GM18519 (cell line): ENCODE measurements around the gene TBC1D5.

Experiments
- ATAC-seq: cut with Tn5 transposase; IDR thresholded peaks from one replicate; pipeline ENCODE4 v1.9.1; 2021; ENCODE audit warnings: mild to moderate bottlenecking, moderate library complexity; ENCODE audit not compliant: unreplicated experiment, low FRiP score

The TBC1D5 gene

DNA sequence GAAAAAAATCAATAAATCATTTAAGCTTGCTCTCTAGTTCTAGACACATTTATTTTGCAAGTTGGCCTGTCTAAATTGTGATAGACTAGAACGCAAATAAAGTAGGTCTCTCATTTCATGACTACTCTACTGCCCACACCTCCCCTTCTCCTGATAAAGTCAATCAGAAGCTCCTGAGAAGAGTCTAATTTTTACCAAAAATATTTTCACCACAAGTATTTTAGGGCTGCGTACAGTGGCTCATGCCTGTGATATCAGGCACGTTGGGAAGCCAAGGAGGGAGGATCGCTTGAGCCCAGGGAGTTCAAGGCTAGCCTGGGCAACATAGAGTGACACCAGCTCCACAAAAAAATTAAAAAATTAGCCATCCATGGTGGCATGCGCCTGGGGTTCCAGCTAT, 136.5 kb downstream of the TBC1D5 start:
- no peak for ATAC-seq

DNA sequence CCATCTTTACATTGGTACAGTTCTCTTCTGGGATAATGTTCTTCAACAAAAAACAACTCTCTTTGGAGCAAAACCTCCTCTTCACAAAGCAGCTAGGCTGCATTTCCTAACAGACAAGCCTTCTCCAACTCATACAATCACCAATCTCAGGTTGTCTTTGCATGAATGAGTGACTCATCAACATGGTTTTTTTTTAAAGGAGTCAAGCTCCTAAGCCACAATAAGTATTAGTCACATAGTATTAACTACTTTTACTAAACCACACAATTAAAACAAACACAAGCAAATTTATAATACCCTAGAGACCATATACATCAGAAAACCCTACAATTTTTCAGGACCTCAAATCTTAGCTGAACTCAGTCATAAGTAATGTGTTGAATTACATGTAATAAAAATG, 137.4 kb downstream of the TBC1D5 start:
- no peak for ATAC-seq

DNA sequence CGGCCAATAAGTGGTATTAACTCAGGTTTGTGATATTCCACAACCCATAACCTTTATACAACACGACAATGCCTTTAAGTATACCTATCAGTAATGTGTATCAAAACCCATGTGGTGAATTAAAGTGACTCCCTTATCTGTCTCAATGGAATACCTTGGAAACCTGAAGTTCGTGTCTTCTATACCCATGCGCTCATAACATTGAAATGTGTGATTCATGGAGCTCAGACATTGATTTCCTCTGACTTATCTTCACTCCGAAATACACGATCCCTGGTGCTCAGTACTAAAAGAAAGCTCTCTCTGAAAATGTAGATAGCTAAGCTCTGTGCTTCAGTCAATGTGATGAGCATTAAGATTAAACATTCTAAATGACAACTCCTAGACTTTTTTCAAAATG, 140.3 kb downstream of the TBC1D5 start:
- no peak for ATAC-seq

DNA sequence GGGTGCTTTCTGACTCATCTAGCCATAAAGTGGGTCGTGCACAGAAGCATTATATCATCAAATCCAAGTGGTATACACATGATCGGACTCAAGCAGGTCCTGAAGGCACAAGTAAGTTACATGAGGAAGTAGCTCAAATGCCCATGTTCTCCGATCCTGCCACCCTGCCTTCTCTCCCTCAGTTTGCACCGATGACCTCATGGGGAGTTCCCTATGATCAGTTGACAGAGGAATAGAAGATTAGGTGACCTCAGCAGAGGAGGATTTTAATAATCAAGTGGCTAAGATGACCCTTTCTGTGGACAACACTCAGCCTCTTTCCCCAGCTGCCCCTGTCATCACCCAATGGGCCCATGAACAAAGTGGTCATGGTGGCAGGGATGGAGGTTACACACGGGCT, 149.5 kb downstream of the TBC1D5 start:
- ATAC-seq: no peak

DNA sequence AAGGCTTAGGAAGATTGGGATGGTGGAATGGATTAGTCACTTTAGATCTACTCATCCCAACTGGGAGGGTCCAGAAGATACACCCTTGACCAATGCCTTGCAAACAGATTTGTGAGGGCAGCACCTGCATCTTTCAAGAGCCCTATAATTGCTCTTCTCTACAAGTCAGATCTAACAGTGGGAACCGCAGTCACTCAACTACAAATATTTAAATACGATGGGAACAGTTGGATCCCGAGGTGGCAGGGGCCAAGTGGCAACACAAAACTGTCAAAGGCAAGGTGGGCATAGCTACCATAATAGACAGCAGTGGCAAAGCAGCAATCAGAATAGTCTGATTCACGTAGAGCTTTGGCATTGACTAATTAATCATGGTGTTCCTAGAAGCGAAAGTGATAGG, 152.0 kb downstream of the TBC1D5 start:
- no peak for ATAC-seq

DNA sequence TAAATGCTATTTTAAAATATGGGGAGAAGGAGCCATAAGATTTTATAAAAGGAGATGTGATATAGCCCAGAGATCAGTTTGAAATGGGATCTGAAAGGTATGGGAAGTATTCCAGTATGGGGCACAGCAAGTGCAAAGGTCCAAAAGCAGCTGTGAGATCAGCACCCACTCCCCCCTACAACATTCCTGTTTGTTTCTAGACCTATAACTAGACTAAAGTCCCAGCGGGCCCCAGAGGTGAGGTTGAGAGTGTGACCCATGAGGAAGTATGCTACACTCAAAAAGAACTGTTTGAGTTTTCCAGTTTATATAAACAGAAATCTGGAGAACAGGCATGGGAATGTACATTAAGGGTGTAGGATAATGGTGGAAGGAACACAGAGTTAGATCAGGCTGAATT, 152.5 kb downstream of the TBC1D5 start:
- no peak for ATAC-seq

DNA sequence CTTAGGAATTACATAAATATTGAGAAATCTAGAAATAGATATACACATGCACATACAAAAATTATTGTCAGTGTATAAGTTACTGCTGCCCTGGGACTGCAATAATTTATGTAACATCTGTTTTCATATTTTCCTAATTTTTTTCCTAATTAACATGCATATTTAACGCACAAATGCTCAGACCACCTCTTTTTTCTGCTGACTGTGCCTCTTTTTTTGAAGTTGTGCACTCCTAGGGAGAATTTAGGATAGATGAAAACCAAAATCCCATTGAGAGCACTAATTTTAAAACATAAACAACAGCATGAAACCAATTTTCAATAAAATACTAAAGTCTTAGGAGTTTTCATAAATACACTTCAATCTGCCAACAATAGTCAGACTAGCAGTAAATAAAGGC, 154.0 kb downstream of the TBC1D5 start:
- ATAC-seq: no peak

DNA sequence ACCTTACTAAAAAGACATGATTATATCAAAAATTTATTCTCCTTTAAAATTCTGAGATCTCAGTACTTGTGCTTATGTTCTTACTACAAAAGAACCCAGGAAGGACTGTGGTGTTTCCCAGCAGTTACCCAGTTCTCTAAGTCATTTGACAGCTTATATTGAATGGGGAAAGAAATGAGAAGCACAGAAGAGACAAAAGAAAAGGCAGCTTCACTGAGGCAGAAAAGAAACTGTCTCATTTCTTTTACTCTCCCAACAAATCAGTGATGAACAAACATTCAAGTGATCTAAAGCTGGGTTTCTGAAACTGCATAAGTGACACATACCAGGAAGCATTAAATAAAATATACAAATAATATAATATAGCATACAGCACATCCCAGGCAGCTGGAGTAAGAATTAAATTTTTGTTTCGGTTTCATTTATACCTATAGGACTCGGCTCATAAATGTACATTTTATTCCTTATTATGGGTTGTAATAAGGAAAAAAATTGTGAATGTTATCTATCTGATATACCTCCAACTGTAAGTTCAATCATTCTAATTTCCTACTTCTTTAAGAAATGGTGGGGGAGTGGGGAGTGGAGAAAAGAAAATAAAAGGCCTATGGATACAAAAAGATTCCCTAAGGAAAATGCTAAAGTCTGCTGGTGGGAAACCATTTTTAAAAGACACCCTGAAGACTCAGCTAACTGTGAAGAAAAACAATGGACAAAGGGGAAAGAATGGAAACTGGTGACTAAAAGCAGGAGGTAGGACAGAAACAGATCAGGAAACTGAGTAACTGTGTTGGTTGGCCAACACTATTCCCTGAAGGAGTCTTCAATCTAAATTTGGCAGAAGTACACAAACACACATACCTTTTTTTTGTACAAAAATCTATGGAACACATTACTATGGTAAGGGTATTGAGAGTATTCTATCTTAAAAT, 156.8 kb downstream of the TBC1D5 start:
- no peak for ATAC-seq

DNA sequence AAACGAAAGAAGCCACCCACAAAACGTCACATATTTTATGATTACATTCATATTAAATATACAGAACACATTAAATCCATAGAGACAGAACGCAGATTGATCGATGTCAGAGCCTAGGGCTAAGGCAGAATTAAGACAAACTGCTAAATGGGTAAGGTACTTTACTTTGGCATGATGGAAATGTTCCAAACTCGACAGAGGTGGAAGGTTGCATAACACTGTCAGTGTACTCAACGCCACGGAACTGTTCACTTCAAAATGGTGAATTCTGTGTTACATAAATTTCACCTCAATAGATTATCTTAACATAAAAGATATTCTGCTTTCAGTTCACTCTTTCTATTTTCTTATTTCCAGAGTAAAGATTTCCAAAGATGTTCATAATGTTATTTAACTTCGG, 158.4 kb downstream of the TBC1D5 start:
- no peak for ATAC-seq

DNA sequence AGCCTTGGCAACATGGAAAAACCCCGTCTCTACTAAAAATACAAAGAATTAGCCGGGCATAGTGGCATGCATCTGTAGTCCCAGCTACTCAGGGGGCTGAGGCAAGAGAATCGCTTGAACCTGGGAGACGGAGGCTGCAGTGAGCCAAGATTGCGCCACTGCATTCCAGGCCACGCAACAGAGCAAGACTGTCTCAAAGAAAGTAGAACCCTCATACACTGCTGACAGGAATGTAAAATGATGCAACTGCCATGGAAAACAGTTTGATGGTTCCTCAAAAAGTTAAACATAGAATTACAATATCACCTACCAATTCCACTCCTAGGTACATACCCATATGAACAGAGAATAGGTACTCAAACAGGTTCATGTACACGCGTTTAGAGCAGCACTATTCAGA, 158.9 kb downstream of the TBC1D5 start:
- ATAC-seq: no peak

DNA sequence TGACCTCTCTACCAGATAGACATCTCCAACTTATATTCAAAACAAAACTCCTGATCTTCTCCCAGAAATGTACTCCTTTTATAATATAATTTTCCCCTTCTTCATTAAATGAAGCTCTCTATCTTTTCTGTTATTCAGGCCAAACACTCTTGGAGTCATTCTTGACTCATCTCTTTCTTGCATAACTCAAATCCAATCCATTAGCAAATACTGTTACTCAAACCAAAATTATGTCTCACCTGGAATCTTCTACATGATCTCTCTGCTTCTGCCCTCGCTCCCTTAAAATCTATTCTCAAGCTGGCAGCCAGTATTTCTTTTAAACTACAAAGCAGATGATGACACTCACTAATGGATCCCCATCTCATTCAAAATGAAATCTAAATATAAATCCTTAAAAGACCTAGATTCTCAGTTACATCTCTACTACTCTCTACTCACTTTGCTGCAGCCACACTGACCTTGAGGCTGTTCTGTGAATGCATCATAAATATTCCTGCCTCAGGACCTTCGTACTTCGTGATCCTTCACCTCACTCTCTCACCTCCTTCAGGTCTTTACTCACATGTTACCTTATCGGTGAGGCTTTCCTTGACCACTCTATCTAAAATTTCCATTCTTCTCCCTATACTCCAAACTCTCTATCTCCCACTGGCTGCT, 160.9 kb downstream of the TBC1D5 start:
- no peak for ATAC-seq

DNA sequence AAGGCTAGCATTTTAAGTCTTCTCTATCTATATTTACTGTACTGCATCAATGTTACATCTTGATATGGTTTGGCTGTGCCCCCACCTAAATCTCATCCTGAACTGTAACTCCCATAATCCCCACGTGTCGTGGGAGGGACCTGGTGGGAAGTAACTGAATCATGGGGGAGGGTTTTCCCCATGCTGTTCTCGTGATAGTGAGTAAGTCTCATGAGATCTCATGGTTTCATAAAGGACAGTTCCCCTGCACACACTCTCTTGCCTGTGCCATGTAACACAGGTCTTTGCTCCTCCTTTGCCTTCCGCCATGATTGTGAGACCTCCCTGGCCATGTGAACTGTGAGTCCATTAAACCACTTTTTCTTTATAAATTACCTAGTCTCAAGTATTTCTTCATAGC, 161.5 kb downstream of the TBC1D5 start:
- no peak for ATAC-seq

DNA sequence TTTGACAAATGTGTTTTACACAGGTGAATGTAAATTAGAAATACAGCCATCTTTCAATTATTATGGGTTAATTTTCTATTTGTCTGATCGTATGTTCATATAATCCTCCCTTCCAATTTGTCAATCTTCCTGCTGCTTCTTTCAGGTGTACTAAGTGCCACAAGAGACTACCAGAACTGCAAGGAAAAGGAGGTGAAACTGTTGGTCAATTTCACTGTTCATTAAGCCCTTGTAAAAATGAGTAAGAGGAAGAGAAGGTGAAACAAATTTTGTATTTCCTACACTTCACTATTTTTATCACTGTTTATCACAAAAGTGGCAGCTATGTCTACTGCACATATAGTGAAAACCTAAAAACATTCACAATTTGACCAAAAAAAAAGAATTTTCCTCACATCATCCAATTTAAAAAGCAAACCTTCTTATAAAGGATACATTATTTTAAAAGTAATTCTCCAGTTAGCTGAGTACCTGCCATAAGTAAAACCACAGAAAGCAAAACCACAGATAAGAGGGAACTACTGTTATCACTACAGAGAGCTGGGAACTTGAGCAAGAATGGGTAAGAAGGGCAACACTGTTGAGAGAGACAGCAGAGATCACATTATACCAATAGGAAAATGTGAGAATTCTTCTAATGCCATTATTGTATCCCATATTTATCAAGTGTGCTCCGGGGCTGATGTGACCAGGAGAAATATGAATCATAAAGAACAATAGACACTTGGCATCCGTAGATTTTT, 163.0 kb downstream of the TBC1D5 start:
- peak; percentile 98 for ATAC-seq

DNA sequence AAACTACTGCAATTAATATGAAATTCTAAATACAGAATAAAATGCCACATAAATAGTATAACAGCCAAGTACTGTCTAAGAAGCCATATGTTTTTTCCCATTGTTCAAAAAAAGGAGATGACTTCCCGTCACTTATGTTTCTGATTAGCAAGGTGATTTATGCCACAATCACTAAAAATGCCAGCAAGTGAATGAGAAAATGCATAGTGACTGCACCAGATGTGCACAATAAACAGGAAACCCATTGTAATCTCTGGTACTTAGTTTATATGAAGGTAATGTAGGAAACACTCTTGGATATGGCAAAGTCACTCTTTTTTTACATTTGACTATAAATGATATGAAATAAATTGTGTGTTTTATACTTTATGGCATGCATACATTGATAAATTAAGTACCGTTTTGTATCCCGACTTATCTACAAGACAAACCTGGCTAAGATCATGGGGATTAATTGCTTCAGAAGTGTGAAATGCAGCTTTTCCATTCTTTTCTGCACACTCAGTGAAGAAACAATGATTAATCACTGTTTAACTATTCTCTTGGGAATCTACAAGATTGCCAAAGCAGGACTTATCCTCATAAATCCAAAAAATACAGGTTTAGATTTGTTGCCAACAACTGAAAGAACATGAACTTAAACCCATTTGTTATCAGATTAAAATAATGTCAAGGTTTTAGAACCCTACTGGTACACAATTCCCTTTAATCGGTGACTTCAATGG, 164.5 kb downstream of the TBC1D5 start:
- no peak for ATAC-seq

DNA sequence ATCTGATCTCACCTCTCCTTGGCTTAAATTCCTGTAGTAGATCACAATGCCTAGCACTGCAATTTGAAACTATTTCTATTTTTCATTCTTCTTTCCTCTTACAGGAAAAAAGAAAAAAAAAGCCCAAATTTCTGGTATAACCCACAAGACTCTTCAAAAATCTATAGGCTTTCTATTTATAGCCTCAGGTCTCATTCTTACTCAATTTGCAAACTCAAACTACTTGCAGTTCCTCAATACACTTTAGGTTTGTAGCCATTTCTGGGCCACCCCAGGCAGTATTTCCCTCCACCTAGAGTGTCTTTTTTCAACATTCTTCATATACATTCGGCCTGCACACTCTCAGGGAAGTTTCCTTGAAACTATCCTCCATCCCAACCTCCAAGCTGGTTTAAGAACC, 169.0 kb downstream of the TBC1D5 start:
- peak; percentile 95 for ATAC-seq

DNA sequence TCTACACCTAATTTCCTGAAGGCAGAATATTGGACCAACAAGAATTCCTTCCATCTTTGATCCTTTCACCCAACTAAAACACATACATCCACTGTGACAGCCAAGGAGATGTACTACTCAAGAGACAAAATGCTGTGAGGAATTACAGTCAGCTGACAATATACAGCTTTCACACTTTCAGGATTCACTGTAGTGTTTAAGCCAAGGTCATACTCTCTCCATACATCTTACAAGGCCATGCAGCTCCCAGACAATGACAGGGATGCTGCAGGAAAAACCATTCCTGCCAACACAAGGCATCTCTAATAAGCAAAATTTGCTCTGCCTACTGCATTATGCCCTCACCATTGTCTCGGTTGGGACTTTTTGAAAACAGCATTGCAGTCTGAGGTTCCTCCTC, 170.7 kb downstream of the TBC1D5 start:
- no peak for ATAC-seq

DNA sequence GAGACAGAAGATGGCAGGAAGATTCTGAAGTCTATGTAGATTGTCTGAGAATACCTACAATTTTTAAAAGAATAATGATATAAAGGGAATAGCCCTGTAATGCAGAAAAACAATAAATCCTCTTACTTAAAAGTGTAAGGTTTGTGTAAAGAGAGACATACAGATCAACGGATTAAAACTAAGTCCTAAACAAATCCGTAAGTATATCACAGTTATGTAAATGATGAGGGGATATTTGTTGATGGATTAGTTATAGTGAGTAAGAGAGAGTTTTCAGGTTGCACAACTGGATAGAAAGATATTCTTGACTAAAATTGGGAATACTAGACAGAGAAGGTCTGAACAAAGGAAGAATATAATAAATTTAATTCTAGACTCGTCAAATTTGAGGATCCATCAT, 179.6 kb downstream of the TBC1D5 start:
- ATAC-seq: no peak

DNA sequence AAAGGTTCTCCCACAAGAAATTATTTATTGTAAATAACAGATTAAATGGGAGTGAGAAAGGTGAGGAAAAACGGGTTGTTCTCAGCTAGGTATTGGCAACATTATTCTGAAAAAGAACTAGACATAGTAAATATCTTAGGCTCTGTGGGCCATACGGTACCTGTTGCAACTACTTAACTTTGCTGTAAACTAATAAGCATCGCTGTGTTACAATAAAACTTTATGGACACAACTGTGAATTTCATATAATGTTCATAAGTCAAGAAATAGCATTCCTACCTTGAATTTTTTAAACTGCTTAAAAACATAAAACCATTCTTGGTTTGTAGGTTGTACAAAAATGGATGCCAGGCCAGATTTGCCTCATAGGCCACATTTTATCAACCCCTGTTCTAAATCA, 183.9 kb downstream of the TBC1D5 start:
- ATAC-seq: no peak

DNA sequence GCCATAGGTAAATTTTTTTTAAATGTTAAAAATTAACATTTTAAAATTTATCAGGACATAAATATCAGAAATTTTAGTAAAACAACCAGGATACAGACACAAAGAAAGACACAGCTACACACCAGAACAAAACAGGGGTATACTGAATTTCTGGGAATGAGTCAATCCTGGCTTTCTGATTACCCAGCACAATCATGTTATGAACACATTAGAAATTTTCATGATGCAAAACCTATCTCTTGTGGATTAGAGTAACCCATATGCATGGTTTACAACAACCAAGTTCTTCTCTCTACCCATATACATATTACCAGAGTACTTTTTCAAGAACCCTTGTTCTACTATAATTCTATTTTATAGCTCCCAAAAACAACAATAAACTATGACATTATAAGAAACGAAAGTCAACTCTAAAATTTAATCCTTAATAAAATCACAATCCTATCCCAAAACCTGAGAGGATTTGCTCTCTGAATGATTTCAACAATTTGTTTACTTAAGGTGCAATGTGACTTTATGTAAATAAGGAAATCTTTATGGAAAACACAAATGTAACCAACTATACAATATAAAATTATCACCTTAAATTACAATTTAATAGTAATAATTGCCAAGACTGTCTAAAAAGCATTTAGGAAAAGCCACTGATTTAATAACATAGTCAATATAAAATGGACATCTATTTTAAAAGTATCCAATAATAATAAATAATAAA, 184.5 kb downstream of the TBC1D5 start:
- no peak for ATAC-seq

DNA sequence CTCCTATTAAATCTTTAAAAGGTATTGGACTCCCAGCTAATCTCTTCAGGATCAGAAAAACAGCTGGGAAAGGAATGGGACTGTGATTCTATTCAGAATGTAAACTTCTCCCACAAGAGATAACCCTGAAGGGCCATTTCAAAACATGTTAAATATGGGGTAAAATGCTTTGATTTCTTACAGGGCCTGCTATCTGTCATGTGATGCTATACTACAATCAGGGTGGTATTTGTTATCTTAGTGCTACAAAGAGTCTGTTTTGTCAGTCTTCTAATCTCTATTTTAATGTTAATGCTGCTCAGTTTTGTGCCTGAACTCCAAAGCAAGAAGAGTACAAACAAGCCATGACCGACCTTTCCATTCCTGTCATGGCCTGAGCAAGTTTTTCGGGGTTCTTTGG, 186.9 kb downstream of the TBC1D5 start:
- no peak for ATAC-seq
